Rectal smooth muscle tissue (tissue), 1 donor: ENCODE results near the gene GLB1L2.

Experiments
- H3K27ac ChIP-seq: one replicate; pipeline ENCODE4 v1.7.0; 2013; ENCODE audit warnings: low read depth, low read length, inconsistent platforms
- H3K27me3 ChIP-seq: one replicate; pipeline ENCODE4 v1.7.0; 2013; ENCODE audit warnings: low read length; ENCODE audit not compliant: control insufficient read depth, insufficient read depth
- H3K36me3 ChIP-seq: one replicate; pipeline ENCODE4 v1.7.0; 2013; ENCODE audit warnings: low read length; ENCODE audit not compliant: control insufficient read depth, insufficient read depth
- H3K4me1 ChIP-seq: one replicate; pipeline ENCODE4 v1.7.0; 2013; ENCODE audit warnings: low read length; ENCODE audit not compliant: control insufficient read depth, insufficient read depth
- H3K4me3 ChIP-seq: one replicate; pipeline ENCODE4 v1.7.0; 2013; ENCODE audit warnings: low read length
- H3K9ac ChIP-seq: one replicate; pipeline ENCODE4 v1.7.0; 2013; ENCODE audit warnings: low read length

Gene GLB1L2

DNA sequence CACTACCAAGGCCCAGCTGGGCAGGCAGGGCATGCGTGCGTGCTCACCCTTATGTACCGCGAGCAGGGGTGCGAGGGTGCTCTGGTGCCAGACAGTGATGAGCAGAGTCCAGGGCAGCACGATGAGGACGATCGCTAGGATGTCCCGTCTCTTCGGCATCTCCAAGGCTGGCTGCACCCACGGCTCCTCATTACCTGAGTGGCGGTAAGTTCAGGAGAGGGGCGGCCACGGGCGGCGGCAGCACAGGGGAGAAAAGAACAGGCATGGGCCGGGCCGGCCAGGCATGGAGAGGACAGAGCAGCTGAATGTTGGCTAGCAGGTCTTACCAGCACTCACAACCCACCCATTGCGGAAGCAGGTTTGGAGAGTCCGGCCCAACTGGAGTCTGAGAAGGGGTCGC lies 55.7 kb downstream of the GLB1L2 start:
- H3K27me3 ChIP-seq, result no peaks in the 10 kb centered on the region
- H3K9ac ChIP-seq, result no peak overlapping the region
- H3K27ac ChIP-seq, result no peak overlapping the region
- H3K4me1 ChIP-seq, result no peaks in the 10 kb centered on the region
- H3K4me3 ChIP-seq, result no peak overlapping the region
- no peaks in the 10 kb centered on the region for H3K36me3 ChIP-seq

DNA sequence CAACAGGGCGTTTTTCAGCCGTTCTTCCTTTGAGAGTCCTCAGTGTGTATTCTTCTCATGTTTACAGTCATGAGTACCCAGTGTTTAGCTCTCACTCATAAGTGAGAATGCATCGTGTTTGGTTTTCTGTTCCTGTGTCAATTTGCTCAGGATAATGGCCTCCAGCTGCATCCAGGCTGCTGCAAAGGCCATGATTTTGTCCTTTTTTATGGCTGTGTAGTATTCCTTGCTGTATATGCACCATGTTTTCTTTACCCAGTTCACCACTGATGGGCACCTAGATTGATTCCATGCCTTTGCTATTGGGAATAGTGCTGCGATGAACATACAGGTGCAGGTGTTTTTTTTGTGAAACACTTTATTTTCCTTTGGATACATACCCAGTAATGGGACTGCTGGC lies 56.8 kb downstream of the GLB1L2 start:
- no peak overlapping the region for H3K9ac ChIP-seq
- H3K4me1 ChIP-seq, result no peaks in the 10 kb centered on the region
- H3K36me3 ChIP-seq, result no peaks in the 10 kb centered on the region
- no peak overlapping the region for H3K27ac ChIP-seq
- H3K4me3 ChIP-seq, result no peak overlapping the region
- no peaks in the 10 kb centered on the region for H3K27me3 ChIP-seq

DNA sequence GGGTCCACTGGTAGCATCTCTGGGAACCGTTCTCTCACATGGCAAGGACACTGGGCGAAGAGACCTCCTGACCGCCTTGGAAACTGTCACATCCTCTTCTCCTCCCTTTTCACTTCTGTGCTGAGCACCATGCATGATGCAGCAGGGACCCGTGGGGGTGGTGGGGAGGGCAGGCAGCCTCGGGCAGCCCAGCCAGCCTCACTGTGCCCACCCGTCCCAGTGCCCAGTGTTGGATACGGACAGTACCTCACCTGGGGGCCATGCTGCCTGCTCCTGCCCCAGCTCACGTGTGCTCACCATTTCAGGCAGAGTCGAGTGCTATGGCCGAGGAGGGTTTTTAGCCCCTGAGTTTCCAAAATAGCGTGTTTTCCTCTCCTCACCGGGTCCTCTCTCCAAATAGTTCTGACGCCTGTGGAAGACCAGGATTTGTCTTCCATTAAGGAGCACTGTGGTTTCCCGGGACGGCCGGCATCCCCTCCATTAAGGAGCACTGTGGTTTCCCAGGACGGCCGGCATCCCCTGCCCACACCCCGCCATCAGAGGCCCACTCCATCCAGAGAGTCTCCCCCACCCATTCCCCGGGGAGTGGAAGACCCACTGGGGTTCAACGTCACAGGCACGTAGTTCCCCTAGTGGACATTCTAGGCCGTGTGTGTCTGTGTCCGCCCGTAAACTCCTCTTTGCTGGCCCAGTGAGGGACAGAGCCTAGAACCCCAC lies 57.8 kb downstream of the GLB1L2 start:
- H3K4me3 ChIP-seq, result no peak overlapping the region
- no peaks in the 10 kb centered on the region for H3K36me3 ChIP-seq
- no peaks in the 10 kb centered on the region for H3K27me3 ChIP-seq
- no peak overlapping the region for H3K9ac ChIP-seq
- no peaks in the 10 kb centered on the region for H3K4me1 ChIP-seq
- H3K27ac ChIP-seq, result no peak overlapping the region

DNA sequence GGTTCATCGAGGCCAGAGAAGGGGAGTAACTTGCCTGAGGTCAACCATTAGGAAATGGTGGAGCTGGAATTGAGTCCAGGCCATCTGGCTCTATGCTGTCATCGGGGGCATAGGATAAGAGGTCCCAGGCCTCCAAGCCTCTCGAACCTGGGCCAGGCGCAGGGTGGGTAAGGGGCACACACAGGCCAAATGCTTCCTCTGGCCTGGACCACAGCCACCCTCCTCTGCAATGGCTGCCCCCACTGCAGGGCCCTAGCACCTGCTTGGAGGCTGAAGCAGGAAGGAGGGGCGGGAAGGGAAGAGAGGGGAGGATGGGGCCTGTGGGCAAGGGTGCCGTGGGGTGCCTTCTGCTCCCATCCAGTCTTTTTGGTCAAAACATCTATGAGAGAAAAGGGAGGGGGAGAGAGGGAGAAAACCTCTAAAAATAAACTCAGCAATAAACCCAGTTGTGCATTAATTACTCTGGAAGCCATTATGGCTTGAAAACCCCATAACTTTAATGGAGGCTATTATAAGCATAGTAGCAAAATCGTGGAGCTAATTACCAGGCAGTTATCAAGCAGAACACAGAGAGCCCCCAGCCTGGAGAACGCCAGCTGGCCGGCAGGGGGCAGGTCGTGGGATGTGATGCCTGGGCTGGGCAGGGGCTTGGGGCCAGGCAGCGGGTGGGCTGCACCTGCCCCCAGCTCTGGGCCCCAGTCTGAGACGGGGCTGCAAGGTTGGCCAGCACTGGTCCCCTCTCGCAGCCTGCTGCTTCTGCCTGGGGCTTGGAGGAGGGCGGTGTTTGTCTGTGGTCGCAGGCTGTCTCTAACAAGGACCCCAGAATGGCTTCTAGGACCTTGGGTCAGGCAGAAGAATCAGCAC lies 59.1 kb downstream of the GLB1L2 start:
- Histone ChIP-seq H3K27me3 (no peaks in the 10 kb centered on the region), H3K4me3 (no peak overlapping the region), H3K36me3 (no peaks in the 10 kb centered on the region), H3K27ac (no peak overlapping the region), H3K9ac (no peak overlapping the region), H3K4me1 (no peaks in the 10 kb centered on the region)

DNA sequence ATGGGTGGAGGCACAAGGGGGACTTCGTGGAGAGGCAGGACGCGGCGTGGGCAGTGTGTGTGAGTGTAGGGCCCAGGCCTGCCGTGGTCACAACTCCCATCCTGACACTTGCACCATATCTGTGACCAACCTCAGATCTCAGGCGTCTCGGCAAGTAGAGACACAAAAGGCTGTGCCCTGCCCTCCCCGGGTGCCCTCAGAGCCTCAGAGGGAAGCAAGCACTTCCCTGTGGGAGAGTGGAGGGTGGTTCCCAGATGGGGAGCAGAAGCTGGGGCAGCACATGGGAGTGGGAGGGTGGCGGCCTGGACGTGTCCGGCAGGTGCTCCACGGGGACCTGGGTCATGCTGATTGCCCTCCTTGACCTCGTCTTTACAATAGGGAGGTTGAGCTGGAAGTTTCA lies 59.9 kb downstream of the GLB1L2 start:
- H3K36me3 ChIP-seq, result no peaks in the 10 kb centered on the region
- H3K27me3 ChIP-seq, result no peaks in the 10 kb centered on the region

DNA sequence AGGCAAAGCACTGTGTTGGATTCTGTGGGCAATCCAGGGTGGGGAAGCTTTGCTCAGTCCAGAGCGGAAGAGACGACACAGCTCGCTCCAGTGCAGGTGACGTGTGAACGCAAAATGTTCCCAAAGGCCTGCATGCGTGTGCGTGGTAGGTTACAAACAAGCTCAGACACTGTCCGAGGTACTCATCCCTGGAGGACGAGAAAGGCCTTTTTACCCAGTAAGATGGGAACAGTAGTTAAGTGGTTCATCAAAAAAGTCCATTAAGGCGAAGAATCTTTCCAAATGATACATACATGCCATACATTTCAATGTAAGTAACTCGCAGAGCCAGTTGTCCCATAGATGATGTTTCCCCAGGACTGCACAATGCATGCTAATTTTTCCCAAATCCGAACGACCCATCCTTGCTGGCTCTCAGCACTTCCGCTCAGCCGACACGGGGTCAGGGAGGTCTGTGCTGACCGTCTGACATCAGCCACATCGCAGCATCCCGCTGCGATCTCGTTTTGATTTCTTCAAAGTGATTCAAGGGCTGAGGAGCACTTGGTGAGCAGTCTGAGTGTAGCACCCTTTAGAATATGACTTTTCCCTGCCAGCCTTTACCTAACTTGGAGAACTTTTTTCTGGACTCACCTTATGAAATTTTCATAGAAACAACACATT lies 61.3 kb downstream of the GLB1L2 start:
- Histone ChIP-seq H3K9ac (no peak overlapping the region), H3K27me3 (no peaks in the 10 kb centered on the region), H3K27ac (no peak overlapping the region), H3K4me3 (no peak overlapping the region), H3K36me3 (no peaks in the 10 kb centered on the region), H3K4me1 (no peaks in the 10 kb centered on the region)

More for the DNA sequence above, 59.9 kb downstream of the GLB1L2 start:
- Histone ChIP-seq H3K4me1 (no peaks in the 10 kb centered on the region), H3K9ac (no peak overlapping the region), H3K4me3 (no peak overlapping the region), H3K27ac (no peak overlapping the region)

DNA sequence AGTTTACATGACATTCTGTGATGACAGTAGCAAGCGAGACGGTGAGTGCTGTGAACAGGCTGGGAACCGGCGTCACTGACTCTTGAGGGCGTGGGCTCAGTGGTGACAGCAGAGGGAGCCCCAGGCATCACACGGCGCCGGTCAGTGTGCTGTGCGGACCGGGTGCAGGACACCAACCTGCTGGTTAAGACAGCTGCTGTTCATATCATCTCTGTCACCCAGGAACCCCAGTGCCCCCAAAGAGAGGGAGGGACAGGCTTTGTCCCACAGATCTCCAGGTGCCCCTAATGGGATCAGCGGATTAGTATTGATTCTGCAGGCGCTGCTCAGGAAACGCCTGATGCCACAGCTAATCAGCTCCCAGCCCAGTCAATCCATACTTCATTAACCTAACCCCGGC lies 61.9 kb downstream of the GLB1L2 start:
- H3K27me3 ChIP-seq, result no peaks in the 10 kb centered on the region
- no peaks in the 10 kb centered on the region for H3K36me3 ChIP-seq
- no peaks in the 10 kb centered on the region for H3K4me1 ChIP-seq
- H3K9ac ChIP-seq, result no peak overlapping the region
- H3K27ac ChIP-seq, result no peak overlapping the region
- no peak overlapping the region for H3K4me3 ChIP-seq

DNA sequence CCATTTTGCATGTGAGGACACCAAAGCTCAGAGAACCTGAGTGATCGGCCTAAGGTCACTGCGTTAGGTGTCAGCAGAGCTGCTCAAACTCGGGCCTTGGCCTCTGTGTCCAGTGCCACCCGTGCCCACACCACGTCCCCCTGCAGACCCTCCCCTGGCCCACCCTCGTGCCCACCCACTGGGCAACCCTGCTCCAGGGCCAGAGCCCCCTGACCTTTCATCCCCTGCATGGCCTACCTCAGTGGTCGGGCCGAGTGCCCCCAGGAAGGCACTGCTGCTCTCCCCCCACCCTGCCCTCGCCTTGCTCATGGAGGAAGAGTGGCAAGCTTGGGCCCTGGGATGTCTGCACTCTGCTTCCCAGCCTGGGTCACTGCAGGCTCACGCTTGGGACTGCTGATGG lies 62.5 kb downstream of the GLB1L2 start:
- Histone ChIP-seq H3K4me1 (no peaks in the 10 kb centered on the region), H3K9ac (no peak overlapping the region), H3K4me3 (no peak overlapping the region), H3K27me3 (no peaks in the 10 kb centered on the region), H3K27ac (no peak overlapping the region), H3K36me3 (no peaks in the 10 kb centered on the region)

DNA sequence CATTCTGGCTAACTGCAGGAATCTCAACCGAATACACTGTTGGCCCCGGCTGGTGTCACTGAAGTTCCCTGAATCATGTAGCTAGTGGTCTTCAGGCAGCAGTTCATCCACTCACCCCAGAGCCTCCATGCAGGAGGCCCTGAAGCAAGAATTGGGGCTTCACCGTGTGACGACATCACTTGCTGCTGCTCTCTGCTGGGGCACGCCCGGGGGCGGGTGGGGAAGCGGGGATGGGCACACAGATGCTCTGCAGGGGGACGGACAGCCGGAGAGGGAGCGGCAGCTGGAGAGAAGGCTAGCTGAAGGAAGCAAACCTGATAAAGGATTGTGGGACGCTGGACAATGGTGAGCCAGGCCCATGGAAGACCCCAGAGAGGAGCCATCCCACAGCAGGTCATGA lies 63.2 kb downstream of the GLB1L2 start:
- H3K27ac ChIP-seq, result no peak overlapping the region
- no peaks in the 10 kb centered on the region for H3K36me3 ChIP-seq
- peaks cover 2% of the 10 kb centered on the region for H3K27me3 ChIP-seq
- H3K4me1 ChIP-seq, result no peaks in the 10 kb centered on the region
- H3K9ac ChIP-seq, result no peak overlapping the region
- H3K4me3 ChIP-seq, result no peak overlapping the region

DNA sequence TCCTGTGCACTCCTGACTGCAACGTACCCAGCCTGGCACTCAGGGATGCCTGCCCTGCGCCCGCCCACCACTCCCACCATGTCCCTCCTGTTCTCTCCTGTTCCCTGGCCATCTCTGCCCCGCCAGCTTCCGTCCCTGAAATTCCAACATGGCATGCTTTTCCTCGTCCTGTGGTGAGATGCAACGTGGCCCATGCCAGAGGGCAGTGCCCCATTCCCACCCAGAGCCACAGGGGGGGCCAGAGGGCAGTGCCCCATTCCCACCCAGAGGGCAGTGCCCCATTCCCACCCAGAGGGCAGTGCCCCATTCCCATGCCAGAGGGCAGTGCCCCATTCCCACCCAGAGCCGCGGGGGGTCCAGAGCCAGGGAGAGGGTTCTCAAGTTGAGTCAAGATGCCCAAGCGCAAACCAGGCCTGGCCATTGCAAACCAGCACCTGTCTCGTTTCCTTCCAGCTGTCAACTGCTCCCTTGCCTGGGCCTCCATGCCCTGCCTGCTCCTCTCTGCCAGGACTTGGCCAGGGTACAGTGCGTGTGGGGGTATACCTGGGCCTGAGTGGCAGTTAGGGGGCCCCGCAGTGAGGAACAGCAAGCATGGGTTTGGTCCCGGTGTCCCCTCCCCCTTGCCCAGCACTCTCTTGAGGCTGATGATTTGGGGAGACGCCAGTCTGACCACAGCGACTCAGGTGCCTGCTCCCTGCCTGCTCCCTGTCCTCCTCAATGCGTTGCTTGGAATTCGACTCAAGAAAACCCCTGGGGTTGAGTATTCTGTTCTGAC lies 65.7 kb downstream of the GLB1L2 start:
- Histone ChIP-seq H3K36me3 (no peaks in the 10 kb centered on the region), H3K27me3 (peaks cover 2% of the 10 kb centered on the region), H3K9ac (no peak overlapping the region), H3K4me1 (no peaks in the 10 kb centered on the region), H3K4me3 (no peak overlapping the region), H3K27ac (no peak overlapping the region)

DNA sequence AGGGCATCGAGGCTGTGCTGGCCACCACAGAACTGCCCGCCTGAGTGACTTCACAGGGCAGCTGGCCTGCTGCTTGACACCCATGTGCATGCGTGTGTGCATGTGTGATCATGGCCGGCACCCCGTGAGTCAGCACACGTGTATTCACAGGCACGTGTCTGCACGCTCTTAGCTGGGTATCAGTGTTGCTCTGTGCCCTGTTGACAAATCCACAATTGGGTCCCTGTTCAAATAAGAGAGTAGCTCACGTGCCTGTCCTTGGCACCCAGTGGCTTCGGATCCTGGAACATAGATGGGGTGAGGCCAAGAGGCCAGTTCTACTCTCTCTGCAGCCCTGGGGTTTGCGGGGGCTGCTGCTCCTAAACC lies 66.3 kb downstream of the GLB1L2 start:
- no peaks in the 10 kb centered on the region for H3K4me1 ChIP-seq
- no peak overlapping the region for H3K27ac ChIP-seq
- peaks cover 2% of the 10 kb centered on the region for H3K27me3 ChIP-seq
- H3K9ac ChIP-seq, result no peak overlapping the region
- no peaks in the 10 kb centered on the region for H3K36me3 ChIP-seq
- H3K4me3 ChIP-seq, result no peak overlapping the region

DNA sequence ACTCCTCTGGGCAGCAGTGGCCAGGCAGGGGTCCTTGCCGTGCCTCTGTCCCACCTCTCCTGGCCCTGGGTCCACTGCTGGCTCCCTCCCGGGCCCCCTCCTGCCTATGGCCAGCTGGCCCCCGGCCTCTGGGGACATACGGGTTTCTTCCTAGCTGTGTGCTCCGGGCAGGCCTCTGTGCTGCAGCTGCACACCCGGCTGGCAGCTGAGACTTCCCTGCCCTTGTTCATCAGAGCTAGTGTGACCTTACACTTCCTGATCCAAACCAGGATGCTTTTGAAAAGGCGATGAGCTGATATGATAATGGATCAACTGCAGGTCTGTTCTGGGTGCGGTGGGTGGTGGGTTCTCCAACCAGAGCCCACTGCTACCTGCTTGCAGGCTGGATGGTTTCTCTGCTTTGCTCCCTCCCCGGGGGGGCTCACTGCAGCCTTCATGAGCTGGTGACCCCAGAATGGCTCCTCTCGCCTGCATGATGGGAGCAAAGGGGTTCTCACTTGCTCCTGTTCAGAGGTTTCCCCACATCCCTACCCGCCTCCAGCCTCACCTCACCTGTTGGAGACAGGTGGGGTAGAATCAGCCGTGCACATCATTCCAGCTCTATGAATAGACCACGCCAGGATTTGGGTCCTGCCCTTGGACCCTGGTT lies 67.0 kb downstream of the GLB1L2 start:
- H3K27me3 ChIP-seq, result peaks cover 2% of the 10 kb centered on the region
- H3K4me1 ChIP-seq, result no peaks in the 10 kb centered on the region
- no peak overlapping the region for H3K9ac ChIP-seq
- no peak overlapping the region for H3K27ac ChIP-seq
- no peak overlapping the region for H3K4me3 ChIP-seq
- H3K36me3 ChIP-seq, result no peaks in the 10 kb centered on the region
